Ascending aorta (tissue), 2 donors: ENCODE measurements around the gene ACACA. TPM values are rescaled to one million over a fixed set of nuclear protein-coding genes. Genes with fewer than 3 reads are reported as not detected.

Experiments
- DNase-seq, 2 donors: peaks; one replicate each; pipeline ENCODE4 v3.0.0-alpha.2; 2019; ENCODE audit warnings: low spot score in 2 of 2
- H3K27ac ChIP-seq, 2 donors: fragments of 200-600 bp; sonication (generic); one replicate each; pipeline ENCODE4 v1.5.1; 2016 to 2017; ENCODE audit warnings: mild to moderate bottlenecking in 1 of 2
- H3K27me3 ChIP-seq: fragments of 200-600 bp; sonication (generic); one replicate; pipeline ENCODE4 v1.5.1; 2017
- H3K36me3 ChIP-seq, 2 donors: fragments of 200-600 bp; sonication (generic); one replicate each; pipeline ENCODE4 v1.5.1; 2016
- H3K4me1 ChIP-seq, 2 donors: fragments of 200-600 bp; sonication (generic); one replicate each; pipeline ENCODE4 v1.5.1; 2016 to 2017; ENCODE audit warnings: mild to moderate bottlenecking in 1 of 2
- H3K4me3 ChIP-seq, 2 donors: fragments of 200-600 bp; sonication (generic); one replicate each; pipeline ENCODE4 v1.5.1; 2016 to 2017; ENCODE audit warnings: mild to moderate bottlenecking in 1 of 2
- H3K9me3 ChIP-seq, 2 donors: fragments of 200-600 bp; sonication (generic); one replicate each; pipeline ENCODE4 v1.5.1; 2016
- CTCF ChIP-seq, 3 experiments: fragments of 200-600 bp in 2 of 3; fragments of 450-650 bp in 1 of 3; sonication (generic) in 2 of 3; IDR thresholded peaks; one replicate each; pipeline ENCODE4 v1.5.1; 2016 to 2019; ENCODE audit warnings: antibody characterized with exemption in 3 of 3, mild to moderate bottlenecking in 1 of 3, moderate library complexity in 1 of 3
- intact Hi-C: fragments of 100-400 bp; cut with DNase I; formaldehyde crosslinking; loops from one replicate; pipeline ENCODE4 v1.15.1; 2023
- total RNA-seq: library from RNA; depleted of rRNA; stranded (reverse); fragments of >200 nt; gene quantifications from one replicate; pipeline ENCODE4 v1.1.0, GENCODE V29; 2016

ACACA gene
- total RNA-seq, 1 donor from 2014 or later = 69.0 TPM

GRCh38 chr17:37344519-37344918, 62.1 kb downstream of the ACACA start:
- H3K27me3 ChIP-seq = no peaks in the 10 kb centered on the region
- H3K9me3 ChIP-seq = no peaks in the 10 kb centered on the region
- H3K4me1 ChIP-seq = no peaks in the 10 kb centered on the region
- no peaks in the 10 kb centered on the region for H3K36me3 ChIP-seq
- DNase-seq = no peak
- intact Hi-C loops = no loop called here
- H3K27ac ChIP-seq = no peak overlapping the region
- TF ChIP-seq CTCF (IDR thresholded peaks at IDR 0.05) = no peak
- H3K4me3 ChIP-seq = no peak overlapping the region

GRCh38 chr17:37342589-37342988, 64.0 kb downstream of the ACACA start:
- Histone ChIP-seq H3K4me1 (no peaks in the 10 kb centered on the region), H3K9me3 (no peaks in the 10 kb centered on the region), H3K4me3 (no peak overlapping the region), H3K27ac (no peak overlapping the region), H3K36me3 (no peaks in the 10 kb centered on the region), H3K27me3 (no peaks in the 10 kb centered on the region)
- DNase-seq = no peak
- no peak for TF ChIP-seq CTCF (IDR thresholded peaks at IDR 0.05)
- intact Hi-C loops = no loop called here

GRCh38 chr17:37340804-37341203, 65.8 kb downstream of the ACACA start:
- H3K4me1 ChIP-seq = no peaks in the 10 kb centered on the region
- no peak overlapping the region for H3K4me3 ChIP-seq
- TF ChIP-seq CTCF (IDR thresholded peaks at IDR 0.05) = no peak
- intact Hi-C loops = no loop called here
- no peak for DNase-seq
- no peaks in the 10 kb centered on the region for H3K9me3 ChIP-seq
- H3K27ac ChIP-seq = no peak overlapping the region
- no peaks in the 10 kb centered on the region for H3K27me3 ChIP-seq
- peaks cover 0 to 4% of the 10 kb centered on the region in 2 donors for H3K36me3 ChIP-seq

GRCh38 chr17:37339321-37339720, 67.3 kb downstream of the ACACA start:
- intact Hi-C loops = no loop called here
- Histone ChIP-seq H3K27me3 (no peaks in the 10 kb centered on the region), H3K36me3 (peaks cover 0 to 4% of the 10 kb centered on the region in 2 donors), H3K4me1 (no peaks in the 10 kb centered on the region), H3K9me3 (no peaks in the 10 kb centered on the region), H3K4me3 (no peak overlapping the region), H3K27ac (no peak overlapping the region)
- no peak for TF ChIP-seq CTCF (IDR thresholded peaks at IDR 0.05)
- DNase-seq = no peak

GRCh38 chr17:37338847-37339246, 67.8 kb downstream of the ACACA start:
- no peak for DNase-seq
- Histone ChIP-seq H3K4me3 (no peak overlapping the region), H3K9me3 (no peaks in the 10 kb centered on the region), H3K27ac (no peak overlapping the region), H3K4me1 (no peaks in the 10 kb centered on the region), H3K27me3 (no peaks in the 10 kb centered on the region), H3K36me3 (peaks cover 0 to 4% of the 10 kb centered on the region in 2 donors)
- TF ChIP-seq CTCF (IDR thresholded peaks at IDR 0.05) = no peak
- intact Hi-C loops = no loop called here
